Measurements from ENCODE around the gene SCFD1. TPM values are rescaled to one million over a fixed set of nuclear protein-coding genes. Genes with fewer than 3 reads are reported as not detected.

SCFD1 gene
- total and polyA plus RNA-seq, 7 donors, result 26.9 to 49.8 (median 34.1) TPM

DNA sequence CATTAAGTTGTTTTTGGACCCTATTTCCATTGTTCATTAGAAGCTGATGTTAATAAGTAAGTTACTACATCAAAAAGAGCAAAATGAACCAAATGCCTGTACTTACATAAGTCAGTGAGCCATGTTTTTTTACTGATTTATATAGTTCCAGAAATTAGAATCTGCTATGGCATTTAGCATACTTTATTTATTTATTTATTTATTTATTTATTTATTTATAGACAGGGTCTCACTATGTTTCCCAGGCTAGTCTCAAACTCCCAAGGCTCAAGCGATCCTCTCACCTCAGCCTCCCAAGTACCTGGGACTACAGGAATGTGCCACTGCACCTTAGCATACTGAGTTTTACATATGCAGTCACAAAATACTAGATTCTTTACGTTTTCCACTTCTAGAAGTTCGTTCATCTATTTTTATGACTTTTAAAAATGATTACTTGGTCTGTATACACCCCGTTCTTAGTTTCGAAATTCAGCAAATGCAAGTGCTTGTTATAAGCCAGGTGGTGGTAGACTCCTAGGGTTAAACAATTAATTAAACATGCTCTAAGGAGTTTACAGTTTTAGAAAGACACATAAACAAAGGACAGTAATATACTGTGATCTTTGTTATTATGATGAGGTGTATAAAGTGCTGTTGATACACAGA lies 69.8 kb downstream of the SCFD1 start:
- 97 to 98% (median 97%) methylated on average over 5 of the region's 5 CpGs for WGBS, 3 donors
- no peak for ATAC-seq
- Histone ChIP-seq H3K27me3 (ENCODE audit: insufficient read depth in 3 of 3, low read length in 2 of 3) (no peaks in the 10 kb centered on the region), H3K9me3 (no peaks in the 10 kb centered on the region), H3K4me3 (no peak overlapping the region), H3K36me3 (ENCODE audit: insufficient read depth in 1 of 2, low read depth in 1 of 2) (peaks cover 2 to 20% of the 10 kb centered on the region in 2 donors), H3K4me1 (no peaks in the 10 kb centered on the region), H3K27ac (no peak overlapping the region)
- intact Hi-C loops (cut with DNase I), result no loop called here
- no peak for DNase-seq
- TF ChIP-seq, protein P1, sequence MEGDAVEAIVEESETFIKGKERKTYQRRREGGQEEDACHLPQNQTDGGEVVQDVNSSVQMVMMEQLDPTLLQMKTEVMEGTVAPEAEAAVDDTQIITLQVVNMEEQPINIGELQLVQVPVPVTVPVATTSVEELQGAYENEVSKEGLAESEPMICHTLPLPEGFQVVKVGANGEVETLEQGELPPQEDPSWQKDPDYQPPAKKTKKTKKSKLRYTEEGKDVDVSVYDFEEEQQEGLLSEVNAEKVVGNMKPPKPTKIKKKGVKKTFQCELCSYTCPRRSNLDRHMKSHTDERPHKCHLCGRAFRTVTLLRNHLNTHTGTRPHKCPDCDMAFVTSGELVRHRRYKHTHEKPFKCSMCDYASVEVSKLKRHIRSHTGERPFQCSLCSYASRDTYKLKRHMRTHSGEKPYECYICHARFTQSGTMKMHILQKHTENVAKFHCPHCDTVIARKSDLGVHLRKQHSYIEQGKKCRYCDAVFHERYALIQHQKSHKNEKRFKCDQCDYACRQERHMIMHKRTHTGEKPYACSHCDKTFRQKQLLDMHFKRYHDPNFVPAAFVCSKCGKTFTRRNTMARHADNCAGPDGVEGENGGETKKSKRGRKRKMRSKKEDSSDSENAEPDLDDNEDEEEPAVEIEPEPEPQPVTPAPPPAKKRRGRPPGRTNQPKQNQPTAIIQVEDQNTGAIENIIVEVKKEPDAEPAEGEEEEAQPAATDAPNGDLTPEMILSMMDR (IDR thresholded peaks at IDR 0.05), result no peak

DNA sequence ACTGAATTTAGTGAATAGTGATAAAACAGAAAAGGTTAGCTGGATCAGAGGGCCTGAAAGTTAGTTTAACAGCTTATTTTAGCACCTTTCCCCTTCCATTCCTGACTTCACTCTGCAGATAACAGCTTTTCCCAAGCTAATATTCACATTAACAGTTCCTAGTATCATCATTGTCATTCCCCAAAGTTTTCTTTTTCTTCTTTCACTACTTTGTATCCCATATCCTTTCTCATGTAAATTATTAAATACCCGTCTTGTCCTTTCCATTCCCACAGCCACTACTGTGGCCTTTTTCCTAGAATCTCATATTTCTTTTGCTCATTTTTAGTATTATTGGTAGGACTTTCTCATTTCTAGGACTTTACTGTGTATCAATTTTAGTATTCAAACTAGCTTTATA lies 70.5 kb downstream of the SCFD1 start:
- ATAC-seq (no peak), DNase-seq (no peak)
- 95 to 100% (median 97%) methylated on average over 1 of the region's 1 CpG for WGBS, 3 donors
- Histone ChIP-seq H3K27me3 (ENCODE audit: insufficient read depth in 3 of 3, low read length in 2 of 3) (no peaks in the 10 kb centered on the region), H3K4me3 (no peak overlapping the region), H3K36me3 (ENCODE audit: insufficient read depth in 1 of 2, low read depth in 1 of 2) (peaks cover 2 to 28% of the 10 kb centered on the region in 2 donors), H3K4me1 (no peaks in the 10 kb centered on the region), H3K9me3 (no peaks in the 10 kb centered on the region), H3K27ac (no peak overlapping the region)
- intact Hi-C loops (cut with DNase I), result no loop called here
- TF ChIP-seq, protein P1 (IDR thresholded peaks at IDR 0.05), result no peak

DNA sequence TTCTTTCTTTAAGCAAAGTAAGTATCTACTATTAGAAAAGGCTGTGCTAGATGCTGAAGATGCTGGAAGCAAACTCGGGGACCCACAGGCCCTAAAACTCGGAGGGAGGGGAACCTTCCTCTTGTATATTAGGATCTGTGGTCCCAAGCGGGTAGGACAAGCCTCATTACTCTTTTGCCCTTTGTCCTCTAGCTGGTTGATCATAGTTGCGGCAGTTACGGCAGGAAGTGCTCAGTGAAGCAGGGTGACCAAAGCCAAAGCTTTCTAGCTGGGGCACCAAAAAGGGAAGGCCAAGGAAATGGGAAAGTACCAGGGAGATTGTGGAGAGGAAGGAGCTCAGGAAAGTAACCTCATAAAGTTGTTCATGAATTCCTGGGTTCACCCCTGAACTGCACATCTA lies 76.3 kb downstream of the SCFD1 start:
- Histone ChIP-seq H3K4me3 (no peak overlapping the region), H3K27ac (no peak overlapping the region), H3K4me1 (no peaks in the 10 kb centered on the region), H3K9me3 (no peaks in the 10 kb centered on the region), H3K36me3 (ENCODE audit: insufficient read depth in 1 of 2, low read depth in 1 of 2) (peaks cover 5 to 75% of the 10 kb centered on the region in 2 donors), H3K27me3 (ENCODE audit: insufficient read depth in 3 of 3, low read length in 2 of 3) (no peaks in the 10 kb centered on the region)
- WGBS, 3 donors, result 92% methylated on average over 5 of the region's 5 CpGs
- TF ChIP-seq, protein P1 (IDR thresholded peaks at IDR 0.05), result no peak
- no peak for ATAC-seq
- no peak for DNase-seq
- intact Hi-C loops (cut with DNase I), result no loop called here

DNA sequence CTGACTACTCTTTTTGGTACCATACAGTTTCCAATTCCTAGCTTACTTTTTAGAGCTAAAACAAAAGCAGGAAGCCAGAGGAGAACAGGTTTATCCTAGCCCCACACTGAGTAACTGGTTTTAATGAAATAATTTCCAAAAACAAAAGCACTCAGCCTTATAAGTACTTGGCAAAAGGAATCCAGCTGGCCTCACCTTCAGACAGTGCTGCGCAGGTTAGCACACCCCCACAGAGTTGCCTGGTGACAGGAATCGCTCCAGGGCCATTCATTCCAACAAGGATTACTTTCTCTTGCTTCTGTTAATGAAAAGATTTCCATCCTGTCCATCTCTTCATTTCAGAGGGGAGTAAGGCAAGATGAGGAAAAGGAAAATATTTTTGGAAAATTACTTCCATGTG lies 84.6 kb downstream of the SCFD1 start:
- peaks cover 4 to 72% of the 10 kb centered on the region in 2 donors for H3K36me3 ChIP-seq (ENCODE audit: insufficient read depth in 1 of 2, low read depth in 1 of 2)
- ATAC-seq (no peak), DNase-seq (no peak)
- no peaks in the 10 kb centered on the region for H3K27me3 ChIP-seq (ENCODE audit: insufficient read depth in 3 of 3, low read length in 2 of 3)
- H3K9me3 ChIP-seq, result no peaks in the 10 kb centered on the region
- no peaks in the 10 kb centered on the region for H3K4me1 ChIP-seq
- no peak overlapping the region for H3K27ac ChIP-seq
- TF ChIP-seq, protein P1 (IDR thresholded peaks at IDR 0.05), result no peak
- WGBS, 3 donors, result 85 to 93% (median 91%) methylated on average over 2 of the region's 2 CpGs
- intact Hi-C loops (cut with DNase I), result loop anchor here in 1 of 2 donors (10.0 kb wide), 1 partner anchor 52 kb away; no protein-coding TSS in a partner anchor
- no peak overlapping the region for H3K4me3 ChIP-seq

DNA sequence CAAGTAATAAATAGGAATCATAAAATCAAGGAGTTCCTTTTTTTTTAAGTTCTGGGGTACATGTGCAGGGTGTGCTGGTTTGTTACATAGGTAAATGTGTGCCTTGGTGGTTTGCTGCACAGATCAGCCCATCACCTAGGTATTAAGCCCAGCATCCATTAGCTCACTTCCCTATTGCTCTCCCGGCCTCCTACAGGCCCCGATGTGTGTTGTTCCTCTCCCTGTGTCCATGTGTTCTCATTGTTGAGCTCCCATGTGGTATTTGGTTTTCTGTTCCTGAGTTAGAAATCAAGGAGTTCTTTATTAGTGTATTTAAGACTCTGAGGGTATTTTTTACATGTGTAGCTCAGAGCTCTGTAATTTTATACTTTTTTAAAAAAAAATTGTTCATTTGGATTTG lies 86.0 kb downstream of the SCFD1 start:
- H3K27me3 ChIP-seq (ENCODE audit: insufficient read depth in 3 of 3, low read length in 2 of 3), result no peaks in the 10 kb centered on the region
- 66 to 78% (median 73%) methylated on average over 2 of the region's 2 CpGs for WGBS, 3 donors
- no peaks in the 10 kb centered on the region for H3K4me1 ChIP-seq
- DNase-seq (no peak), ATAC-seq (no peak)
- H3K4me3 ChIP-seq, result no peak overlapping the region
- intact Hi-C loops (cut with DNase I), result loop anchor here in 1 of 2 donors (10.0 kb wide), 1 partner anchor 53 kb away; no protein-coding TSS in a partner anchor
- no peak overlapping the region for H3K27ac ChIP-seq
- TF ChIP-seq, protein P1 (IDR thresholded peaks at IDR 0.05), result no peak
- peaks cover 4 to 64% of the 10 kb centered on the region in 2 donors for H3K36me3 ChIP-seq (ENCODE audit: insufficient read depth in 1 of 2, low read depth in 1 of 2)
- no peaks in the 10 kb centered on the region for H3K9me3 ChIP-seq

All from psoas muscle (tissue), 8 donors.